Activated naive CD4-positive, alpha-beta T cell treated with anti-CD3 and anti-CD28 coated beads, Interleukin-2, amount 50 U/mL, for 72 hours (primary cell): Measurements from ENCODE around the gene ARMC8. TPM values are rescaled to one million over a fixed set of nuclear protein-coding genes. Genes with fewer than 3 reads are reported as not detected.

Experiments used
- ATAC-seq, 2 donors: fragments of 150-1000 bp; cut with Tn5 transposase; 2 replicates each; pipeline ENCODE4 v1.10.0; 2021; ENCODE audit warnings: mild to moderate bottlenecking in 2 of 2, moderate library complexity in 2 of 2
- DNase-seq, 2 donors: peaks; one replicate each; pipeline ENCODE4 v3.0.0; 2021 to 2022; ENCODE audit warnings: low spot score in 2 of 2
- H3K27ac Mint-ChIP-seq, 2 donors: one replicate each; pipeline ENCODE4 v1.8.0; 2022; ENCODE audit warnings: mild to moderate bottlenecking in 2 of 2, mixed read lengths in 2 of 2
- H3K36me3 Mint-ChIP-seq, 2 donors: one replicate each; pipeline ENCODE4 v1.8.0; 2022; ENCODE audit warnings: mixed read lengths in 2 of 2
- H3K9me3 Mint-ChIP-seq, 2 donors: one replicate each; pipeline ENCODE4 v1.8.0; 2022; ENCODE audit warnings: mixed read lengths in 2 of 2
- total RNA-seq, 2 donors: library from RNA; stranded (reverse); gene quantifications; one replicate each; pipeline ENCODE4 v1.2.3, GENCODE V29; 2022

The ARMC8 gene
- total RNA-seq, 2 donors from 2014 or later, result 38.3 to 39.0 TPM

- Mint-ChIP-seq H3K36me3 (peaks cover 40 to 42% of the 10 kb centered on the region in 2 donors), H3K27ac (peak overlapping the region in 1 of 2 donors; percentile 9), H3K9me3 (peaks cover 34 to 35% of the 10 kb centered on the region in 2 donors)
- ATAC-seq (no peak), DNase-seq (no peak)
Observed at GRCh38 chr3:138307899-138308298, 120.8 kb downstream of the ARMC8 start.

GRCh38 chr3:138308783-138309182 is 121.7 kb downstream of the ARMC8 start:
- DNase-seq (no peak), ATAC-seq (no peak)
- peaks cover 34 to 35% of the 10 kb centered on the region in 2 donors for H3K9me3 Mint-ChIP-seq
- no peak overlapping the region for H3K27ac Mint-ChIP-seq
- peaks cover 40 to 42% of the 10 kb centered on the region in 2 donors for H3K36me3 Mint-ChIP-seq

GRCh38 chr3:138310494-138310893 is 123.4 kb downstream of the ARMC8 start:
- DNase-seq (no peak), ATAC-seq (no peak)
- peaks cover 34 to 35% of the 10 kb centered on the region in 2 donors for H3K9me3 Mint-ChIP-seq
- peaks cover 40 to 42% of the 10 kb centered on the region in 2 donors for H3K36me3 Mint-ChIP-seq
- H3K27ac Mint-ChIP-seq, result no peak overlapping the region

GRCh38 chr3:138314751-138315150 is 127.7 kb downstream of the ARMC8 start:
- H3K36me3 Mint-ChIP-seq, result peaks cover 20 to 21% of the 10 kb centered on the region in 2 donors
- no peak overlapping the region for H3K27ac Mint-ChIP-seq
- ATAC-seq, result no peak
- no peak for DNase-seq
- peaks cover 17 to 20% of the 10 kb centered on the region in 2 donors for H3K9me3 Mint-ChIP-seq

- peaks cover 0 to 5% of the 10 kb centered on the region in 2 donors for H3K9me3 Mint-ChIP-seq
- DNase-seq, result no peak
- no peak for ATAC-seq
- H3K36me3 Mint-ChIP-seq, result no peaks in the 10 kb centered on the region
- no peak overlapping the region for H3K27ac Mint-ChIP-seq
Observed at GRCh38 chr3:138317687-138318086, 130.6 kb downstream of the ARMC8 start.

- DNase-seq (no peak), ATAC-seq (no peak)
- H3K27ac Mint-ChIP-seq, result no peak overlapping the region
- no peaks in the 10 kb centered on the region for H3K36me3 Mint-ChIP-seq
- peaks cover 0 to 5% of the 10 kb centered on the region in 2 donors for H3K9me3 Mint-ChIP-seq
Observed at GRCh38 chr3:138323971-138324370, 136.9 kb downstream of the ARMC8 start.

GRCh38 chr3:138325990-138326389 is 138.9 kb downstream of the ARMC8 start:
- DNase-seq (no peak), ATAC-seq (no peak)
- no peaks in the 10 kb centered on the region for H3K36me3 Mint-ChIP-seq
- H3K9me3 Mint-ChIP-seq, result peaks cover 0 to 5% of the 10 kb centered on the region in 2 donors
- no peak overlapping the region for H3K27ac Mint-ChIP-seq

GRCh38 chr3:138326866-138327595 is 139.9 kb downstream of the ARMC8 start:
- Mint-ChIP-seq H3K27ac (no peak overlapping the region), H3K36me3 (no peaks in the 10 kb centered on the region), H3K9me3 (no peaks in the 10 kb centered on the region)
- DNase-seq (no peak), ATAC-seq (no peak)

- H3K36me3 Mint-ChIP-seq, result no peaks in the 10 kb centered on the region
- no peak overlapping the region for H3K27ac Mint-ChIP-seq
- no peaks in the 10 kb centered on the region for H3K9me3 Mint-ChIP-seq
- ATAC-seq, result no peak
- no peak for DNase-seq
Observed at GRCh38 chr3:138327831-138328230, 140.7 kb downstream of the ARMC8 start.

- ATAC-seq, result no peak
- DNase-seq, result no peak
- no peak overlapping the region for H3K27ac Mint-ChIP-seq
- no peaks in the 10 kb centered on the region for H3K9me3 Mint-ChIP-seq
- H3K36me3 Mint-ChIP-seq, result no peaks in the 10 kb centered on the region
Observed at GRCh38 chr3:138328341-138328740, 141.2 kb downstream of the ARMC8 start.

- H3K36me3 Mint-ChIP-seq, result no peaks in the 10 kb centered on the region
Observed at GRCh38 chr3:138329127-138329983, 142.3 kb downstream of the ARMC8 start, which contains the start of gene NME9. NME9 (minus strand) TSS chr3:138329851; CDS start chr3:138329335, 516 bp downstream.

GRCh38 chr3:138329984-138330293 is 142.8 kb downstream of the ARMC8 start:
- no peak for DNase-seq

More at GRCh38 chr3:138329127-138329983, 142.3 kb downstream of the ARMC8 start, which contains the start of gene NME9:
- Mint-ChIP-seq H3K9me3 (no peaks in the 10 kb centered on the region), H3K27ac (peak within 1 kb of the TSS; percentile 68 to 93)
- DNase-seq, result peak; percentile 87
- peak; percentile 91 to 92 for ATAC-seq

GRCh38 chr3:138331143-138331894 is 144.2 kb downstream of the ARMC8 start:
- DNase-seq, result no peak
- H3K27ac Mint-ChIP-seq, result no peak overlapping the region
- no peak for ATAC-seq
- no peaks in the 10 kb centered on the region for H3K9me3 Mint-ChIP-seq
- H3K36me3 Mint-ChIP-seq, result no peaks in the 10 kb centered on the region

More at GRCh38 chr3:138329984-138330293, 142.8 kb downstream of the ARMC8 start:
- no peaks in the 10 kb centered on the region for H3K36me3 Mint-ChIP-seq
- H3K27ac Mint-ChIP-seq, result peak overlapping the region in 1 of 2 donors; percentile 68
- no peak for ATAC-seq
- no peaks in the 10 kb centered on the region for H3K9me3 Mint-ChIP-seq

- no peak overlapping the region for H3K27ac Mint-ChIP-seq
- no peak for ATAC-seq
Observed at GRCh38 chr3:138332472-138333073, 145.5 kb downstream of the ARMC8 start.

GRCh38 chr3:138334608-138335007 is 147.5 kb downstream of the ARMC8 start:
- ATAC-seq, result no peak
- no peak overlapping the region for H3K27ac Mint-ChIP-seq
- H3K36me3 Mint-ChIP-seq, result no peaks in the 10 kb centered on the region

More at GRCh38 chr3:138332472-138333073, 145.5 kb downstream of the ARMC8 start:
- no peak for DNase-seq
- Mint-ChIP-seq H3K9me3 (no peaks in the 10 kb centered on the region), H3K36me3 (no peaks in the 10 kb centered on the region)

GRCh38 chr3:138336454-138336999 is 149.4 kb downstream of the ARMC8 start:
- H3K36me3 Mint-ChIP-seq, result no peaks in the 10 kb centered on the region
- no peak for ATAC-seq
- H3K9me3 Mint-ChIP-seq, result no peaks in the 10 kb centered on the region
- H3K27ac Mint-ChIP-seq, result no peak overlapping the region
- no peak for DNase-seq

More at GRCh38 chr3:138334608-138335007, 147.5 kb downstream of the ARMC8 start:
- no peak for DNase-seq
- no peaks in the 10 kb centered on the region for H3K9me3 Mint-ChIP-seq
